PC-3 (cell line): ENCODE data around the gene MYO5A.

Experiments used
- EZH2 ChIP-seq: fragments of 300-600 bp; sonication (generic); IDR thresholded peaks from one replicate; pipeline ENCODE4 v1.6.1; 2017; ENCODE audit warnings: antibody characterized with exemption, mild to moderate bottlenecking, low read length; ENCODE audit not compliant: unreplicated experiment
- TF ChIP-seq, protein P1 (sequence below): fragments of 300-600 bp; sonication (generic); conservative IDR thresholded peaks from 2 replicates; pipeline ENCODE4 v1.5.1; 2017; ENCODE audit warnings: antibody characterized with exemption, low read depth, mild to moderate bottlenecking, low read length

DNA sequence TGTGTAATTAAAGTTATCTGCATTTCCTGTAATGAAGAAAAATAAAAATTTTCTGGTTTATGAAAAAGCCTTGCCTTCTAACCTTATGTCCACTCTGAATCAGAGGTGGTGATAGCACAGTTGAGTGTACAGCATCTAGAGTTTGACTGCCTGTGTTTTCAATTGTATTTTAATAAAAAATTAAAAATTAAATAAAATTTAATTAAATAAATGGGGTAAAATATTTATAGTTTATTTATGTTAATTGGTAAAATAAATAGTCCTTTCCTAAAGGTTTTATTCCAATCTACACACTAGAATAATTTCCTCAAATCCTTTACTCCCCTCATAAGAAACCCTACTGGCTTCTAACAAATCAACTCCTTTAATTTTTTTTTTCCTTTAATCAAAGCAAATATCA lies 121.3 kb downstream of the MYO5A start:
- TF ChIP-seq EZH2 = no peak
- TF ChIP-seq, protein P1, sequence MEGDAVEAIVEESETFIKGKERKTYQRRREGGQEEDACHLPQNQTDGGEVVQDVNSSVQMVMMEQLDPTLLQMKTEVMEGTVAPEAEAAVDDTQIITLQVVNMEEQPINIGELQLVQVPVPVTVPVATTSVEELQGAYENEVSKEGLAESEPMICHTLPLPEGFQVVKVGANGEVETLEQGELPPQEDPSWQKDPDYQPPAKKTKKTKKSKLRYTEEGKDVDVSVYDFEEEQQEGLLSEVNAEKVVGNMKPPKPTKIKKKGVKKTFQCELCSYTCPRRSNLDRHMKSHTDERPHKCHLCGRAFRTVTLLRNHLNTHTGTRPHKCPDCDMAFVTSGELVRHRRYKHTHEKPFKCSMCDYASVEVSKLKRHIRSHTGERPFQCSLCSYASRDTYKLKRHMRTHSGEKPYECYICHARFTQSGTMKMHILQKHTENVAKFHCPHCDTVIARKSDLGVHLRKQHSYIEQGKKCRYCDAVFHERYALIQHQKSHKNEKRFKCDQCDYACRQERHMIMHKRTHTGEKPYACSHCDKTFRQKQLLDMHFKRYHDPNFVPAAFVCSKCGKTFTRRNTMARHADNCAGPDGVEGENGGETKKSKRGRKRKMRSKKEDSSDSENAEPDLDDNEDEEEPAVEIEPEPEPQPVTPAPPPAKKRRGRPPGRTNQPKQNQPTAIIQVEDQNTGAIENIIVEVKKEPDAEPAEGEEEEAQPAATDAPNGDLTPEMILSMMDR = no peak
